MG63 (cell line): ENCODE results near the gene SEZ6L. TPM values are rescaled to one million over a fixed set of nuclear protein-coding genes. Genes with fewer than 3 reads are reported as not detected.
A peak's percentile ranks its signal among the peaks of the same experiment; 100 is the strongest.

Experiments
- DNase-seq: peaks from one replicate; pipeline ENCODE4 v3.0.0-alpha.2; 2020
- H3K27me3 ChIP-seq: fragments of 250-450 bp; sonication (Bioruptor Pico); 2 replicates; pipeline ENCODE4 v1.5.1; 2020; ENCODE audit warnings: mild to moderate bottlenecking, moderate library complexity
- H3K36me3 ChIP-seq: fragments of 250-450 bp; sonication (Bioruptor Pico); 2 replicates; pipeline ENCODE4 v1.5.1; 2020; ENCODE audit warnings: mild to moderate bottlenecking, moderate library complexity
- H3K4me3 ChIP-seq: fragments of 250-450 bp; sonication (Bioruptor Pico); 2 replicates; pipeline ENCODE4 v1.5.1; 2020; ENCODE audit warnings: mild to moderate bottlenecking, moderate library complexity
- H3K9me3 ChIP-seq: fragments of 250-450 bp; sonication (Bioruptor Pico); 2 replicates; pipeline ENCODE4 v1.5.1; 2020; ENCODE audit warnings: mild to moderate bottlenecking, moderate library complexity
- total RNA-seq: library from RNA; depleted of rRNA; stranded (reverse); fragments of >200 nt; shearing (Covaris generic); gene quantifications from 2 replicates; pipeline ENCODE4 v1.2.3, GENCODE V29; 2014; ENCODE audit warnings: low replicate concordance

The SEZ6L gene
- total RNA-seq, 1 experiment from 2014 or later, result not detected

DNA sequence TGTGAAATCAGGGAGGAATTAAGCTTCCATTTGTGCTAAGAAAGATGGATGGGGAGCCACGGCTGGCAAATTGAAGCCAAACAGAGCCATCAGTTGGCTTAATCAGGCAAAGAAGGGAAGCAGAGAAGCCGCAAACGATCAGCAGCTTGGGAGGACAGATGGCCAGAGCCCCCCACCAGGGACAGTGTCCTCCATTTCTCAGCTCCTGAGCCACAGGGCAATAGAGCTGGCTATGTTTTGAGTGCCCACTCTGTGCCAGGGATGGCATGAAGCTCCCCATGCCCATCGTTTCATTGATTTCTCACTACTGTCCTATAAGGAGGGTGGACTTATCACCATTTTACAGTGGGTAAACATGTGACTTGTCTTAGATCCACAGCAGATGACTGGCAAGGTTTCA lies 133.5 kb downstream of the SEZ6L start:
- Histone ChIP-seq H3K9me3 (no peaks in the 10 kb centered on the region), H3K27me3 (peaks cover 31% of the 10 kb centered on the region), H3K36me3 (no peaks in the 10 kb centered on the region), H3K4me3 (no peak overlapping the region)
- no peak for DNase-seq

DNA sequence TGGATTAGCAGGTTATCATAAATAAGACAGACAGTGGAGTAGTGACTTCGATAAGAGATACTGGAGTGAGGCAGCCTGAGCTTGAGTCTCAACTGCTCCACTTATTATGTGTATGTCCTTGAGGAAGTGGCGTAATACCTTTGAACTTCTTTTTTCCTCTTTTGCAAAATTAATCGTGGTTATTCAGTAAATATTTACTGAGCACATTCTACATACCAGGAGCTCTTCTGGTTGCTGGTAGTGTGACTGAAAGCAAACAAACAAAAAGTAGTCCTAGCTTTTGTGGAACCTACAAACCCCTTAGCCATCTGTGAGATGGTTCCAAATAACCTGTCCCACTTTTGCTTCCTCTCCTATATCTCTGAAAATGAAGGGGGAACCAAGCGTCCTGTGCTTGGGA lies 134.2 kb downstream of the SEZ6L start:
- H3K9me3 ChIP-seq, result no peaks in the 10 kb centered on the region
- peaks cover 39% of the 10 kb centered on the region for H3K27me3 ChIP-seq
- no peak for DNase-seq
- no peak overlapping the region for H3K4me3 ChIP-seq
- H3K36me3 ChIP-seq, result no peaks in the 10 kb centered on the region

DNA sequence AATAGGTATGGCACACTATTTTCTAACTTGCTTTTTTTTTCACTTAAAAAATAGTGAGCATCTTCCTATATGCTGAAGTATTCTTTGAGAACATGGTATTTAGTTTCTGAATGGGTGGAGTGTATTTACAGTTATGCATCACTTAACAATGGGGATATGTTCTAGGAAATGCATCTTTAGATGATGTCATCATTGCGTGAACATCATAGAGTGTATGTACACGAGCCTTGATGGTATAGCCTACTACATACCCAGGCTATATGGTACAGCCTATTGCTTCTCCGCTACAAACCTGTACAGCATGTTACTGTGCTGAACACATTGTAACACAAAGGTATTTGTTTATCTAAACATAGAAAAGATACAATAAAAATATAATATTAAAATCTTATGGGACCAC lies 135.5 kb downstream of the SEZ6L start:
- Histone ChIP-seq H3K9me3 (no peaks in the 10 kb centered on the region), H3K36me3 (no peaks in the 10 kb centered on the region), H3K4me3 (no peak overlapping the region), H3K27me3 (peaks cover 39% of the 10 kb centered on the region)
- DNase-seq, result no peak

DNA sequence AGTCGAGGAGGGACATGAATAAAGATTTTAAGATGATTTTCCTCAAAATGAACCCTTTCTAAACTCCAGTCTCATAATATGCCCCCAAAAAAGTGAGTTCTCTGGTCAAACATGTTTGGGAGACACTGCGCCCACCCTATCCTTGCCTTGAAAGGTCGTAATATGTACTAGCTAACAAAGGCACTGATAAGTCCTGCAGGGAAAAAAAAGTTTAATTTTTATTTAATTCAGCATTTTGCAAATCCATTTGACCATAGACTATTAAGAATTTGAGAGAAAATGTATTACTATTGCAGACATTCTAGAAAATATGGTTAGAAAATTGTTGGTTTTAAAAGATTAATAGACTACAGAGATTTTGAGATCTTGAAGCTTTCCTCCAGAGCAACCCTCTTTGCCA lies 139.2 kb downstream of the SEZ6L start:
- Histone ChIP-seq H3K36me3 (no peaks in the 10 kb centered on the region), H3K27me3 (peaks cover 28% of the 10 kb centered on the region), H3K4me3 (no peak overlapping the region), H3K9me3 (no peaks in the 10 kb centered on the region)
- DNase-seq, result no peak

DNA sequence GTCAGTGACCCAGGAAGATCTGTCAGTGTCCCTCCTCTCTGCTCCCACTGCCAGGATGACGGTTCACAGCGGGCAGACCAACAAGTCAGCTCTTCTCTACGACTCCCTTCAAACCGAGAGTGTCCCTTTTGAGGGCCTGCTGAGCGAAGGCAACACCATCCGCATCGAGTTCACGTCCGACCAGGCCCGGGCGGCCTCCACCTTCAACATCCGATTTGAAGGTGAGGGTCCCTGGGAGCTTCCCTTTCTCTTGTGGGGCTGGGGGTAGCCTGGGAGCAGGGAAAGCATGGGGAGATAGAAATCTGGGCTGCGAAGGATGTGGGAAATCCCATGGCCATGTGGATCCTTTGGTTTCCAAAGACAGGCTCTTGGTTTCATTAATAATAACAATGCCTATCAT lies 141.4 kb downstream of the SEZ6L start:
- Histone ChIP-seq H3K9me3 (no peaks in the 10 kb centered on the region), H3K27me3 (peaks cover 18% of the 10 kb centered on the region)

DNA sequence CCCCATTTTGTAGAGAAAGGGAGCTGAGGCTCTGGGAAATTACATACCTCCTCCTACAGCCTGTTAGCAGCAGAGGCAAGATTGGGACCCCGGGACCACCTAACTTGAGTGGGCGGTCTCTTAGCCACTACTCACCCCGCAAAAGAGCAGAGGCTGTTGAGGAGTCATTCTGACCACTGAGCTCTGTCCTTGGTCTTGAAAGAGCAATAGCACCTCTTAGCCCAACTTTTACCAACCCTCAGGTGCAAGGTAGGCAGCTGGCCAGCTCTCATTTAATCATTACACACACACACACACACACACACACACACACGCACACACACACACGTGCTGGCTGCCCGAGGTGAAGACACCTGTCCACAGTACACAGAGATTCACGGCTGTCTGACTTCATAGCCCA lies 144.0 kb downstream of the SEZ6L start:
- no peaks in the 10 kb centered on the region for H3K36me3 ChIP-seq
- no peak overlapping the region for H3K4me3 ChIP-seq
- no peak for DNase-seq
- H3K9me3 ChIP-seq, result no peaks in the 10 kb centered on the region
- H3K27me3 ChIP-seq, result peaks cover 2% of the 10 kb centered on the region; the same call in 1 of the 2 replicates

More for the DNA sequence above, 141.4 kb downstream of the SEZ6L start:
- Histone ChIP-seq H3K4me3 (no peak overlapping the region), H3K36me3 (no peaks in the 10 kb centered on the region)
- DNase-seq, result no peak

DNA sequence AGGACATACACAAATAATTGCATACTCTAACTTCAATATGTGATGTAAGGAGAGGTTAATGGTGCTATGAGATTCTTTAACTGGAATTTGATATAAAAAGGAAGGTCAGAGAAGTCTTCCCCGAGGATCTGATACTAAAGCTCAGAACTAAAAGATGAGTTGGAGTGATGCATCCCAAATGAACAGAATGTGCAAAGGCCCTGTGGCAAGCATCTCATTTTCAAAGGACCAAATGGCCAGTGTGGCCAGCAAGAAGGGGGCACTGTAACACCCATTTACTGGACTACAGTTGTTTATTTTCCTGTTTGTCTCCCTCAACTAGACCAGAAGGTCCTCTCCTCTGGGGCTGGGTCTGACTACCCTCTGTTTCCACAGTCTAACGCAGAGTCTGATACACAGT lies 144.9 kb downstream of the SEZ6L start:
- DNase-seq, result no peak
- Histone ChIP-seq H3K4me3 (no peak overlapping the region), H3K9me3 (no peaks in the 10 kb centered on the region), H3K36me3 (no peaks in the 10 kb centered on the region), H3K27me3 (no peaks in the 10 kb centered on the region)

DNA sequence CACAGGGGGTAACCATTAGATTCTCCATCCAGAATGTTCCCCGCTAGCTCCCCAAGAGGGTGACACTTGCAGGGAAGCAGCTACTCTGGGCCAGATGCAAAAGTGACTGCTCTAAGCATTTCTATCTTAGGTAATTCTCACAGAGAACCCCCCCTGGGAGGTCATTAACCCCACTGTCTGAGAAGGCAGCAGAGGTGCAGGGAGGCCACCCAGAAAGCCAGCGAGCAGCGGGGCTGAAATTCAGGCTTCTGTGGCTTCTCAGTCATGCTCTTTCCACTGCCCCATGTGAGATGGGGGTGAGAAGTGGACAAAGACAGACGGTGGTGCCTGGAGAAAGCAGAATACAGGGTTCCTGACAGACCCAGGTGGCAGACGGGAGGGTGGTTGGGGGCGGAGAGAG lies 145.4 kb downstream of the SEZ6L start:
- Histone ChIP-seq H3K9me3 (no peaks in the 10 kb centered on the region), H3K27me3 (no peaks in the 10 kb centered on the region), H3K36me3 (no peaks in the 10 kb centered on the region), H3K4me3 (no peak overlapping the region)
- no peak for DNase-seq

DNA sequence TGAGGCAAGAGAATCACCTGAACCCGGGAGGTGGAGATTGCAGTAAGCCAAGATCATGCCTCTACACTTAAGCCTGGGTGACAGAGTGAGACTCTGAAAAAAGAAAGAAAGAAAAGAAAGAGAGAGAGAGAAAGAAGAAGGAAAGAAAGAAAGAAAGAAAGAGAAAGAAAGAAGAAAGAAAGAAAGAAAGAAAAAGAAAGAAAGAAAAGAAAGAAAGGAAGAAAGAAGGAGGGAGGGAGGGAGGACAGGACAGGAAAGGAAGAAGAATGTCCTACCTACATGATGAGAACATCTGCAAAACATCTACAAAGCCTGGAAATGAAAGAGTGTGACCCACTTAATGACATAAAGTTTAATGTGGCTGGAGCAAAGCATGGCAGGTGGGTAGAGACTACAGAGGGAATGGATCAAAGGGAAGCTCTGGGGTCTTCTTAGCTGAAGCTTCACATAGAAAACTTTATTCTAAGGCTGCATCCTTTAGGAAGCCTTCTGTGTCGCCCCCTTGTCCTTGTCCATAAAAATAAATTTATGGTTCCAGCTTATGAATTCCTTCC lies 147.5 kb downstream of the SEZ6L start:
- no peak for DNase-seq
- H3K27me3 ChIP-seq, result no peaks in the 10 kb centered on the region
- H3K36me3 ChIP-seq, result no peaks in the 10 kb centered on the region
- H3K4me3 ChIP-seq, result no peak overlapping the region
- H3K9me3 ChIP-seq, result no peaks in the 10 kb centered on the region

DNA sequence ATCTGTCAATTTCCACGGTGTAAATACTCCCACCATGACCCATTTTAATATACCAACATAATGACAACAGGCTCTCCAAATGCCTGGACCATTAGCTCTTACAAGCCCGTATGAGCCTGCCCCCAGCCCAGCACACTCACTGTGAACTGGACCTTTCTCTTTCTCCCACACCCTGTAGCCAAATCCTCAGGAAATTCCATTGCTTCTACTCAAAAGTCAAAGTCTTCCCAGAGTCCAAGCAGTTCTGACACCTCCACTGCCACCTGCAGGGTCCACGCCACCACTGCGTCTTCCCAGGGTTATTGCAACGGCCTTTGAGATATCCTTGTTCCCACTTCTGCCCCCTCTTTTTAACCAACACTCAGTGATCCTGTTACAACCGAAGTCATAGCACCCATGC lies 149.7 kb downstream of the SEZ6L start:
- Histone ChIP-seq H3K4me3 (no peak overlapping the region), H3K27me3 (no peaks in the 10 kb centered on the region), H3K36me3 (no peaks in the 10 kb centered on the region), H3K9me3 (no peaks in the 10 kb centered on the region)
- DNase-seq, result peak; percentile 63

DNA sequence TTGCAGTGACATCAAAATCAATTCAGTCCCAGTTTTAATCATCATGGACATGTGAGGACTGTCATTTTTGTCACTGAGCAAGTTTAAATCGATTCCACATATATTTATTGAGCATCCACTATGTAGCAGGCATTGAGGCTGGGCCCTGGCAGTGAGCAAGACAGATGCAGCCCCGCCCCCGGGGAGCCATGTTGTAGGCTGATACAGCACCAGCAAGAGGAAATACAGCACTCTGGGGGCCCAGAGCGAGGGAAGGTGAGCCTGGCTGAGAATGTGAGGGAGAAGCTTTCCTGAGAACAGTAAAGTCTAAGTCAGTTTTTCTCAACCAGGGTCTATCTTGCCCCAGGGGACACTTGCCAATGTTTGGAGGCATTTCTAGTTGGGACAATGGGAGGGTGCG lies 151.2 kb downstream of the SEZ6L start:
- H3K9me3 ChIP-seq, result no peaks in the 10 kb centered on the region
- no peaks in the 10 kb centered on the region for H3K36me3 ChIP-seq
- DNase-seq, result peak; percentile 11
- H3K4me3 ChIP-seq, result no peak overlapping the region
- H3K27me3 ChIP-seq, result no peaks in the 10 kb centered on the region

DNA sequence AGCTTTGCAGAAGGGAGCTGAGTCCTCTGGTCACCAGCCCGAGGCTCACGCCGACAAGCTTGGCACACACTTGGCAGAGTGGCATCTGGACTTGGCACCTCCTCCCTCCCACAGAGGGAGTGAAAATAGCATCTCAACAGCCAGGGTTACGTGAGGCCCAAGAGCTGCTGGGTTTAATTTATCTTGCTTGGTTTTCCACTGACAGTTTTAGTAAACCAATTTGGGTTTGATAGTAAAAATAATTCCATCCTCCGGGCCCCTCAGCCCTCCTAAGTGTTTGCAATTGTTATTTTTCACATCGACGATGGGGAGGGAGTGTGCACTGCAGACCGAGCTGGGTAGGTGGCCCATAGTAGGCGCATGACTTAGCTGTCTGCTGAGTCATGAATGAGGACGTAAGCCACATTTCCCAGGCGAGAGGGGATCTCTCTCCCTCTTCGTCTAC lies 152.2 kb downstream of the SEZ6L start:
- Histone ChIP-seq H3K27me3 (no peaks in the 10 kb centered on the region), H3K9me3 (no peaks in the 10 kb centered on the region), H3K36me3 (no peaks in the 10 kb centered on the region), H3K4me3 (no peak overlapping the region)
- DNase-seq, result peak; percentile 78

DNA sequence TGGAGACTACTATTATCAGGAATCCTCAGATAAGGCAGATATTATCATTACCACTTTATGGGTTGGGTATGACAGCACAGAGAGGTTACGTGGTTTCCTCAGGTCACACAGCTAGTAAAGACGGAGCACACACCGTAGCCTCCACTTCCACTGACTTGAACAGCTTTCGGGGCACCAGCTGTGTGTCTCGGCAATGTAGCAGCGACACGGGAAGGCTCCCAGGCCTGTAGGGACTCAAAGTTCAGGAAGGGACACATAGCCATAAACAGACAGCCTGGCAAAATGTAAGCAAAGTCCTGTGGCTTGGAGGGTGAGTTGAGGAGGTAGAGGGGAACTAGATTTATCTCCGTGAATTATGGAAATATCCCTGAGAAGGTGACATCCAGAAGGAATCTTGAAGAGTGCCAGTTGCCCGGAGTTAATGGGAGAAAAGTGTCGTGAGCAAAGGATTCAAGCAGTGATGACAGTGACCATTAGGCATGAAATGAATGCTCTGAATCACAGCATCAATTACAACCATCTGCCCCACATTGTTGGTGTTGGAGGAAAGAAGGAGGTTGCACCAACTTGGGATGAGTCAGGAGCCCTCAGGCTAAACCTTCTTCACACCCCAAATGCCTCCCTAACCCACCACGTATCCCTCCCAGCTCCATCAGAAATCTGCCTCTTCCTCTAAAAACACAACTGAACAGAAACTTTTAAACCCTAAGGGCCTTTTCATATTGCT lies 153.1 kb downstream of the SEZ6L start:
- Histone ChIP-seq H3K9me3 (no peaks in the 10 kb centered on the region), H3K27me3 (no peaks in the 10 kb centered on the region), H3K36me3 (no peaks in the 10 kb centered on the region), H3K4me3 (no peak overlapping the region)
- peak; percentile 89 for DNase-seq

DNA sequence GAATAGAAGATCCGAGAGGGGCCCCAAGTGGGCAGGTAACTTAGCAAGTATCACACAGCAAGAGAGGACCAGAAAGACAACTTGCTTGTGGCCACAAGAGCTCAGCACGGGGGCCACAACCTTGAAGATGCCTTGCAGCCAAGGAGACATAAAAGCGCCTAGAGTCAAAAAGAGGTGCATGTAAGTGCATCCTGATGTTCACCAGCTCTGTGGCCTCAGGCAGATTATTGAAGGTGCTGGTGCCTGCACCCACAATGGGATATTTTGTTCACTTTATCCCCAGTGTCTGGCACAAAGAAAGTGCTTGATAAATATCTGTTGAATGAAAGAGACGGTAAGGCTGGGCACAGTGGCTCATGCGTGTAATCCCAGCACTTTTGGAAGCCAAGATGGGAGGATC lies 153.8 kb downstream of the SEZ6L start:
- Histone ChIP-seq H3K4me3 (no peak overlapping the region), H3K27me3 (no peaks in the 10 kb centered on the region), H3K36me3 (no peaks in the 10 kb centered on the region), H3K9me3 (no peaks in the 10 kb centered on the region)
- DNase-seq, result no peak

DNA sequence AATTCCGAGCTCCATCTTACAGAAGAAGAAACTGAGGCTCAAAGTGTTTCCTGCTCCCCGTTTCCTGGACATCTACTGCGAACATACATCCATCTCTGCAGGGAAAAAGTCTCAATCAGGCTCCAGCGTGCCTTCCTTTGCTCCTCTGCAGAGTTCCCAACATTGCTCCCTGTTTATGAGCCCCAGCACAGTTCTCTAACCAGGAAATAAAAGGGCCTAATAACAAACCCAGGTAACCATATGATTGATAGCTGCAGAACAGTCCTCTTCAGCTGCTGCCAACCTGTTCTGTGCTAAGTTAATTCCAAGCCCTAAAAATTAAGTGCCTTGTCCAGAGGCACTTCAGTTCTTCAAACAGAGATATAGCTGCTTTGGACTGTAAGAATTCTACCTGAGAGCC lies 154.9 kb downstream of the SEZ6L start:
- no peaks in the 10 kb centered on the region for H3K36me3 ChIP-seq
- no peaks in the 10 kb centered on the region for H3K9me3 ChIP-seq
- no peaks in the 10 kb centered on the region for H3K27me3 ChIP-seq
- H3K4me3 ChIP-seq, result no peak overlapping the region
- DNase-seq, result no peak

DNA sequence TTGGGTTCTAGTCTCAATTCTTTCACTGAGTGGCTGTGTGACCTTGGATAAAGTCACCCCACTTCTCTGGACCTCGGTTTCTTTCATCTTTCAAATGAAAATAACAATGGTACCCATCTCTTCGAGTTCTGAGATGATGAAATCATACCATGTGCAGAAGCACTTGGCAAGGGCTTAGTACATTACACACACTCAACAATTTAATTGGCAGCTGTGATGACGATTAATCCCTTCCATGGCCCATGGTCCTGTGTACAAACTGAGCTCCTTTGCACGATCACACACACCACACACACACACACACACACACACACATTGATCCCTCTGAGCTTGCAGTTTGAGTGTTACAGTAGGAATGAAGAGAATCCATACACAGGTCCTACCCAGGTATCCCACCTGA lies 156.4 kb downstream of the SEZ6L start:
- Histone ChIP-seq H3K27me3 (no peaks in the 10 kb centered on the region), H3K9me3 (no peaks in the 10 kb centered on the region), H3K4me3 (no peak overlapping the region), H3K36me3 (no peaks in the 10 kb centered on the region)
- peak; percentile 34 for DNase-seq

DNA sequence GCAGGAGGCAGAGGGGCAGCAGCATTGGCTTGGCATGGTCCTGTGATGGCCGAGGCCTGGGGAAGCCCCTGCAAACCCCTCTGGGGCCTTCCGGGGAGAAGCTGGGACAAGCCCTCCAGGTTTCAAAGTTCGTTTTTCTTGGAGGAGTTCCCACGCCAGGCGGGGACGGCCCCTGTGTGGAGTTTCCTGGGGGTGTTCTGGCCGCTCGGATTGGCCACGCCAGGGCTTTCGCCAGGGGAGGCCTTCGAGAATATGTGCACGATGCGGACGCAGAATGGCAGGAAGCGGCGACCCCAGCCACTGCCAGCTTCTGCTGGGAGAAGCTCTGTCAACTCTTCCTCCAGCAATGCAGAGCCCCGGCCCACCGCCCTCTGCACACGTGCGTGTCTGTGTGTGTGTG lies 157.5 kb downstream of the SEZ6L start:
- H3K27me3 ChIP-seq, result no peaks in the 10 kb centered on the region; the same call in 1 of the 2 replicates
- H3K36me3 ChIP-seq, result no peaks in the 10 kb centered on the region
- no peaks in the 10 kb centered on the region for H3K9me3 ChIP-seq
- H3K4me3 ChIP-seq, result no peak overlapping the region
- DNase-seq, result no peak

DNA sequence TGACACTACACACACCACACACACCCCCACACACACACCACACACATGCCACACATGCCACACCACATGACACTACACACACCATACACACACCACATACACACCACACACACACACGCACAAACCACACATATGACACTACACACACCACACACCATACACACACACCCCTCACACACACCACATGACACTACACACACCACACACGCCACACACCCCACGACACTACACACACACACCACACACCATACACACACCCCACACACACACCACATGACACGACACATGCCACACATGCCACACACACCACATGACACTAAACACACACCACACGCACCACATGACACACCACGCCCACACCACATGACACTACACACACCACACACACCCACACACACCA lies 158.0 kb downstream of the SEZ6L start:
- H3K9me3 ChIP-seq, result no peaks in the 10 kb centered on the region
- H3K4me3 ChIP-seq, result no peak overlapping the region
- H3K36me3 ChIP-seq, result no peaks in the 10 kb centered on the region
- no peak for DNase-seq
- no peaks in the 10 kb centered on the region; the same call in 1 of the 2 replicates for H3K27me3 ChIP-seq
